ENCODE results near the gene HYI.

Gene HYI

DNA sequence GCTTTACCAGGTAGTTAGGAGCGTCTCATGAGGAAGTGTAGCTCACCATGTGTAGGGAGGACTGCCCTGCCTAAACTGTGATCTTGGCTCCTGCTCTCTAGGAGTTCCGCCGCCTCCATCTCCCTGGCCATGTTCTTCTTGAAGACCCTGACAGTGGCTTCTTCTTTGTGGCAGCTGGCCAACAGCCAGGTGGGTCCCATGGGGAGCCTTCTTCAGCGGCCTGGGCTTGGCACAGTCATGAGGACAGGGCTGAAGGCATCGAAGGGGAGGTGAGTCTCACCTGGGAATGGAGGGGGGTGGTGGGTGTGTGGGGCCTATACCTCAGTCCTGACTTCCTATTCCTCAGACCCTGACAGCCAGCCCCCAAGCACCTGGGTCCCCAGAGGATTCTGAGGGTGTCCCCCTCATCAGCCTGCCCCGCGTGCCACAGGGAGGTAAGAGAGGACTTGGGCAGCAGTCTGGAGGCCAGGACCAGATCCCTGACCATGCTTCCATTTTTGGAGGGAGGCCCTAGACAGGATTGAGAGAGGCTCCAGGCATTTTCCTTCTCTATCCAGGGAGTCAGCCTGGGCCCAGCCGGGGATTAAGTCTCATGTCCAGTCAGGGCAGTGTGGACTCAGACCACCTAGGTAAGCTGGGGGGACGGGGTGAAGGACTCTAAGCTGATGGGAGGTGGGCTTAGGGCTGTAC lies 21.4 kb downstream of the HYI start:
- FAIRE-seq (no peak), DNase-seq (ENCODE audit: insufficient read length, low spot score) (no peak)
- TF ChIP-seq PAX5 (IDR thresholded peaks at IDR 0.05; ENCODE audit: insufficient read depth, low read length, severe bottlenecking), result no peak

DNA sequence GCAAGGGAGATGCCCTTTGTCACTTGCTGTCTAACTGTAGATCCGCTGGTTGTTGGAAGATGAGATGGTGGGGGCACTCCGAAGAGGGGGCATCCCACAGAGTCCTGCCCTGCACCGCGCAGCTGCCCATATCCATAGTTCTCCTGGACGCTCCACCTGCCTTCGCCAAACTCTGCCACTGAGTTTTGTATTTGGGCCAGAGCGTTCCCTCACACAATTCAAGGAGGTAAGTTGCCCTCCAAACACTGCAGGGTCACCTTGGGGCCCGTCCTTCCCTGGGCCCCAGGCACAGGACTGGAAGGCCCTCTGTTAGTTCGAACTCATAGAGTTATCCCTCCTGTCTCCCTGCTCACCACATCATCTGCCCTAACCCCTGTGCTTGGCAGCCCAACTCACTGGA lies 22.1 kb downstream of the HYI start:
- TF ChIP-seq POLR2AphosphoS5 (IDR thresholded peaks at IDR 0.05; ENCODE audit: low read depth, low read length) (no peak), POU2F2 (IDR thresholded peaks at IDR 0.05; ENCODE audit: low read depth, low read length) (no peak), POLR2A (IDR thresholded peaks at IDR 0.05; ENCODE audit: low read depth, low read length) (no peak)

DNA sequence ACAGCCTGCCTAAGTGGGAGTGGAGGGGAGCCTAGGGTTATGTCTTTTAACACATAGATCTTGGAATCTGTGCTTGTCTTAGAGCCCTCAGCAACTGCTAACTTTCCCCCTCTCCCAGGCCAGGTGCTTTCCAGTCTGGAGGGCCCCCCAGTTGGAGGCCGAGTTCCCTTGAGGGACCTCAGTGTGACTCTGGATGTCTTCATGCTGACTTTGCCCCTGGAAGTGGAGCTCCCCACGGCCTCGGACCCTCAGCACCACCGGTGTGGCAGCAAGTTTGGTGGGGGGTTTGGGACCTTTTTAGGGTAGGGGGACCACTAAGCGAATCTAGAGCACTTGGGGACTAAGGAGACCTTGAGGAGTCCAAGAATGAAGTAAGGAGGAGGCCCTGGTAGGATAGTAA lies 22.9 kb downstream of the HYI start:
- no peak for TF ChIP-seq POLR2A (IDR thresholded peaks at IDR 0.05; ENCODE audit: low read depth, low read length)
- TF ChIP-seq POU2F2 (IDR thresholded peaks at IDR 0.05; ENCODE audit: low read depth, low read length), result no peak
- TF ChIP-seq SPI1 (IDR thresholded peaks at IDR 0.05; ENCODE audit: low read depth, low read length), result no peak
- TF ChIP-seq POLR2AphosphoS5 (IDR thresholded peaks at IDR 0.05; ENCODE audit: low read depth, low read length), result no peak
- TF ChIP-seq TAF1 (IDR thresholded peaks at IDR 0.05; ENCODE audit: low read depth, low read length), result no peak
- TF ChIP-seq PAX5 (IDR thresholded peaks at IDR 0.05; ENCODE audit: insufficient read depth, low read length, severe bottlenecking), result no peak
- DNase-seq (ENCODE audit: insufficient read length, low spot score) (no peak), FAIRE-seq (no peak)

More for the DNA sequence above, 22.1 kb downstream of the HYI start:
- DNase-seq (ENCODE audit: insufficient read length, low spot score) (no peak), FAIRE-seq (no peak)

DNA sequence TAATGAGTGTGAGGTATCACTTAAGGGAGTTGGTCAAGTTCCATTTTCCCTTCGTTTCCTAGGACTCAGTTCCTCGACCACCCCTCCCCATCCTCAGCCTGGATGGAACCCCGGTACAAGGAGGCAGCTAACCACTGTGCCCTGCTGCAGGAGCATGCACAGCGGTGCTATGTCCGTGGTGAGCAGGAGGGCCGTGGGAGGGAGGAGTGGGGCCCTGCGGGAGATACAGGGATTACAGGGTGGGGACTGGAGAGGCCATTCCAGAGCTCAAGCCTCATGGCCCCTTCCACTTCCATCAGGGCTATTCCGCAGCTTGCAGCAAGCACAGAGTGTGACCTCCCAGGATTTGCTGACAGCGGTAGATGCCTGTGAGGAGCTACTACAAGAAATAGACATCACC lies 25.8 kb downstream of the HYI start:
- no peak for TF ChIP-seq PAX5 (IDR thresholded peaks at IDR 0.05; ENCODE audit: insufficient read depth, low read length, severe bottlenecking)
- no peak for TF ChIP-seq SPI1 (IDR thresholded peaks at IDR 0.05; ENCODE audit: low read depth, low read length)
- no peak for TF ChIP-seq POLR2A (IDR thresholded peaks at IDR 0.05; ENCODE audit: low read depth, low read length)
- no peak for TF ChIP-seq POLR2AphosphoS5 (IDR thresholded peaks at IDR 0.05; ENCODE audit: low read depth, low read length)
- no peak for DNase-seq (ENCODE audit: insufficient read length, low spot score)
- no peak for FAIRE-seq

DNA sequence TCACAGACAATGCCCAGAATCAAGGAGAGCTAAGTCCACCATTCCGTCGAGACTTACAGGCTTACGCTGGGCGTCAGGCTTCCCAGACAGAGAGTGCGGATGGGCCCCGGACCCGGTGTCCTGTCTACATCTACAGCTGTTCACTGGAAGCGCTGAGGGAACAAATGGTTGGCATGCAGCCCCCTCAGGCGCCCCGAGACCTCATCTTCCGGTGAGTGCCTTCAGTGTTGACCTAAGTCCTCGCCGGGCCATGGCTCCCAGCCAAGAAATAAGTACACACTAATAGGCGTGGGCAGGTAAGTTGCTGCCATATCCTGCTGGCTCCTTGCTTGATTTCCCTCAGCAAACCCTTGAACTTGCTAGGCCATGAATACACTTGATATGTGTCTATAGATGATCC lies 26.2 kb downstream of the HYI start:
- FAIRE-seq (no peak), DNase-seq (ENCODE audit: insufficient read length, low spot score) (no peak)
- TF ChIP-seq TAF1 (IDR thresholded peaks at IDR 0.05; ENCODE audit: low read depth, low read length) (no peak), POLR2A (IDR thresholded peaks at IDR 0.05; ENCODE audit: low read depth, low read length) (no peak), POLR2AphosphoS5 (IDR thresholded peaks at IDR 0.05; ENCODE audit: low read depth, low read length) (no peak), SPI1 (IDR thresholded peaks at IDR 0.05; ENCODE audit: low read depth, low read length) (no peak), POU2F2 (IDR thresholded peaks at IDR 0.05; ENCODE audit: low read depth, low read length) (no peak), PAX5 (IDR thresholded peaks at IDR 0.05; ENCODE audit: insufficient read depth, low read length, severe bottlenecking) (no peak)

DNA sequence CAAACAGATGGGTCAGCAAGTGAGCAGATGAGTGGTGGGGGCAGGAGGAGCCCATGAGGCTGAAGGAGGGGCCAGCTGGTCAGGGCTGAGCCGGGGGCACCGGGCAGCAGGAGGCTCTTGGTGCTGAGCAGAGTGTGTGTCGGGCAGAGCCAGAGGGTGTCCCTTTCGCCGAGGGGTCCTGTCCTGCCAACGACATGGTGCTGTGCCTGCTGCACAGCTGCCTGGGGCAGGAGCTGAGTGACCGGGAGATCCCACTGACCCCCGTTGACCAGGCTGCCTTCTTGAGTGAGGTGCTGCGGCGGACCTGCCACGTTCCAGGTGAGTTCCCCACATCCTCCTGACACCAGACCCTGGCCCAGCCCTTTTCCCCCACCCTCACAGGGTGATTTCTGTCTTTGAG lies 27.5 kb downstream of the HYI start:
- DNase-seq (ENCODE audit: insufficient read length, low spot score), result no peak
- no peak for FAIRE-seq
- TF ChIP-seq POU2F2 (IDR thresholded peaks at IDR 0.05; ENCODE audit: low read depth, low read length) (no peak), PAX5 (IDR thresholded peaks at IDR 0.05; ENCODE audit: insufficient read depth, low read length, severe bottlenecking) (no peak), POLR2A (IDR thresholded peaks at IDR 0.05; ENCODE audit: low read depth, low read length) (no peak), TAF1 (IDR thresholded peaks at IDR 0.05; ENCODE audit: low read depth, low read length) (no peak), SPI1 (IDR thresholded peaks at IDR 0.05; ENCODE audit: low read depth, low read length) (no peak), POLR2AphosphoS5 (IDR thresholded peaks at IDR 0.05; ENCODE audit: low read depth, low read length) (no peak)

DNA sequence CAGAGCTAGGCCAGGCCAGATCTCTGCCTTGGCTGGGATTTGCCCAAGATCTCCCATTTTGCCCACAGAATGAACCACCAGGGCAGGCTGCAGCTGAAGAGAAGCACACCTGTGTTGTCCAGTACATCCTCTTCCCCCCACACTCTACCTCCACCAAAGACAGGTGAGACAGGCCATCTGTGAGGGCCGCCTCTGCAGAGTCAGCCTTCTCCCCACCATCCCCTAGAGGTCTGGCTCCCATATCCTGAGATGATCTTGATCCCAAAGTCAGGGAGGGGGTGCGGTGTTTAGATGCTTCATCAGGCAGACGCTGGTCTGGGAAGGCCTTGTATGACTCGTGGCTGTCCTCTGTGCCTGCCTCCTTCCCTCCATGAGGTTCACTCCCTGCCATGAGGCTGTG lies 28.7 kb downstream of the HYI start:
- no peak for FAIRE-seq
- TF ChIP-seq TAF1 (IDR thresholded peaks at IDR 0.05; ENCODE audit: low read depth, low read length) (no peak), POLR2A (IDR thresholded peaks at IDR 0.05; ENCODE audit: low read depth, low read length) (no peak), POU2F2 (IDR thresholded peaks at IDR 0.05; ENCODE audit: low read depth, low read length) (no peak), SPI1 (IDR thresholded peaks at IDR 0.05; ENCODE audit: low read depth, low read length) (no peak), PAX5 (IDR thresholded peaks at IDR 0.05; ENCODE audit: insufficient read depth, low read length, severe bottlenecking) (no peak), POLR2AphosphoS5 (IDR thresholded peaks at IDR 0.05; ENCODE audit: low read depth, low read length) (no peak)
- no peak for DNase-seq (ENCODE audit: insufficient read length, low spot score)

DNA sequence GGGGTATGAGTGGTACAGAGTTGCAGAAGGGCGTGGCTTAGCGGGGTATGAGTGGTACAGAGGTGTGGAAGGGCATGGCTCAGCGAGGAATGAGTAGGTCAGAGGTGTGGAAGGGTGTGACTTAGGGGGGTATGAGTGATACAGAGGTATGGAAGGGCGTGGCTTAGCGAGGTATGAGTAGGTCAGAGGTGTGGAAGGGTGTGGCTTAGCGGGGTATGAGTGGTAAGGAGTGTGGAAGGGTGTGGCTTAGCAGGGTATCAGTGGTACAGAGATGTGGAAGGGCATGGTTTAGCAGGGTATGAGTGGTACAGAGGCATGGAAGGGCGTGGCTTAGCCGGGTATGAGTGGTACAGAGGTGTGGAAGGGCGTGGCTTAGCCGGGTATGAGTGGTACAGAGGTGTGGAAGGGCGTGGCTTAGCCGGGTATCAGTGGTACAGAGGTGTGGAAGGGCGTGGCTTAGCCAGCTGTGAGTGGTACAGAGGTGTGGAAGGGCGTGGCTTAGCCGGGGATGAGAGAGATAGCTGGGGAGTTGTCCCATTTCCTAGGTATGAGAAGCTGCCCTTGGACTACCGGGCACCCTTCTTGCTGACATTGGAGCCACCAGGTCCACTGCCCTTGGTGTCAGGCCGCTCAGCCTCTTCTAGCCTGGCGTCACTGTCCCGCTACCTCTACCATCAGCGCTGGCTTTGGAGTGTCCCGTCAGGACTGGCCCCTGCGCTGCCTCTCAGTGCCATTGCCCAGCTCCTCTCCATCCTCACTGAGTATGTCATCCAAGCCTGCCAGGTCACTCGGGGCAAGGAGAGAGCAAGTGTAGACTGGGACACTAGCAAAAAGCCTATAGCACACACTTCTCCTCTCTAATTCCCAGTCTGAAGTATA lies 29.8 kb downstream of the HYI start:
- TF ChIP-seq SPI1 (IDR thresholded peaks at IDR 0.05; ENCODE audit: low read depth, low read length) (no peak), POU2F2 (IDR thresholded peaks at IDR 0.05; ENCODE audit: low read depth, low read length) (no peak), POLR2A (IDR thresholded peaks at IDR 0.05; ENCODE audit: low read depth, low read length) (no peak), PAX5 (IDR thresholded peaks at IDR 0.05; ENCODE audit: insufficient read depth, low read length, severe bottlenecking) (no peak), POLR2AphosphoS5 (IDR thresholded peaks at IDR 0.05; ENCODE audit: low read depth, low read length) (no peak)
- DNase-seq (ENCODE audit: insufficient read length, low spot score) (no peak), FAIRE-seq (peak; percentile 83)

DNA sequence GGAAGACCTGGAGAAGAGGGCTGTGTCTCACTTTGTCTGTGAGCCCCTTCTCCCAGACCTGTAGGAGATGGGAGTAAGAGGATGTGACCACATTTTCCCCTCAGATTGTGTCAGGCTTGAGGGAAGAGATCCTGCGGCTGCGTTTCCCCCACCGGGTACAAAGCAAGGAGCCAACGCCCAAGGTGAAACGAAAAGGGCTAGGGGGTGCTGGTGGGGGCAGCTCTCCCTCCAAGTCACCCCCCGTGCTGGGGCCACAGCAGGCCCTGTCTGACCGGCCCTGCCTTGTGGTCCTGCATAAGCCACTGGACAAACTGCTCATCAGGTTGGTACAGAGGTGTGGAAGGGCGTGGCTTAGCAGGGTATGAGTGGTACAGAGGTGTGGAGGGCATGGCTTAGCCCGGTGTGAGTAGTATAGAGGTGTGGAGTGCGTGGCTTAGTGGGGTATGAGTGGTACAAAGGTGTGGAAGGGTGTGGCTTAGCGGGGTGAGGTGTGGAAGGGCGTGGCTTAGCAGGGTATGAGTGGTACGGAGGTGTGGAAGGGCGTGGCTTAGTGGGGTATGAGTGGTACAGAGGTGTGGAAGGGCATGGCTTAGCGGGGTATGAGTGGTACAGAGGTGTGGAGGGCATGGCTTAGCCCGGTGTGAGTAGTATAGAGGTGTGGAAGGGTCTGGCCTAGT lies 30.6 kb downstream of the HYI start:
- FAIRE-seq (no peak), DNase-seq (ENCODE audit: insufficient read length, low spot score) (no peak)

More for the DNA sequence above, 30.6 kb downstream of the HYI start:
- TF ChIP-seq PAX5 (IDR thresholded peaks at IDR 0.05; ENCODE audit: insufficient read depth, low read length, severe bottlenecking) (no peak), TAF1 (IDR thresholded peaks at IDR 0.05; ENCODE audit: low read depth, low read length) (no peak), SPI1 (IDR thresholded peaks at IDR 0.05; ENCODE audit: low read depth, low read length) (no peak), POU2F2 (IDR thresholded peaks at IDR 0.05; ENCODE audit: low read depth, low read length) (no peak), POLR2A (IDR thresholded peaks at IDR 0.05; ENCODE audit: low read depth, low read length) (no peak), POLR2AphosphoS5 (IDR thresholded peaks at IDR 0.05; ENCODE audit: low read depth, low read length) (no peak)

Measured in GM12891 (cell line).